Measurements from ENCODE around the gene EGR2. TPM values are rescaled to one million over a fixed set of nuclear protein-coding genes. Genes with fewer than 3 reads are reported as not detected.

The EGR2 gene
- total and polyA plus RNA-seq, 10 of the 15 experiments (the other 5 are each of a cell fraction or from before 2014, with no cell fraction given) = 8.3 to 56.5 (median 16.2) TPM

DNA sequence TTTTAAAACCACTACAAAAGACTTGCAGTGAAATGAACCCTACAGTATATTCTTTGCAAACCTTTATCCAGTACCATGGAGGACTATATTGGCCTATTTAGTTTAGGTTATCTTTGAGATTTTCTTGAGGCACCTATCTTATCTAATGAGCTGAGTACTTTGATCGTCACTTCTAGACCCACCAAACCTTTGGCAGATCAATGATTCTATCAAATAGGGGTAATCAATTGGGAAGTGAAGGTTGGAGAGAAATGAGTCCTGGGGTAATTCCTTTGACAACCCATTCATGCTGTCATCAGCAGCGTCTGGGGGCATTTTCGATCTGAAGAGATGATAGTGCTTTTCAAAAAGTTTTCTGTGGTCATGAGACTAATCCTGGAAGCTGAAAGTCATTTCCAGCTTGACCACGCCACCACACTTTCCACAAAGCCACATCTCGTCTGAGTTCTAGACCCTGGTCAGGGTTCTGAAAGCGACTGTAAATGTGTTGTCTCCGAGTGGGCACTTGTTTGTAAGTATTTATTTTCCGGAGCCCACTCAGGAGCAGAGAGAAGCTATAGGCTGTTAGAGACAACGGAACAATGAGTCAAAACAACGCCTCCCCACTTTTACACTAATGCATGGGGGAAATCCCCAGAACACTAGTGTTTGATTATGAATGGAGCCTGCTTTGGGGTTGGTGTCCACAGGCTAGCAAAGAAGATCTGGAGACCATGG lies 4.8 kb downstream of the EGR2 start (continued):
- TF ChIP-seq, protein P1, sequence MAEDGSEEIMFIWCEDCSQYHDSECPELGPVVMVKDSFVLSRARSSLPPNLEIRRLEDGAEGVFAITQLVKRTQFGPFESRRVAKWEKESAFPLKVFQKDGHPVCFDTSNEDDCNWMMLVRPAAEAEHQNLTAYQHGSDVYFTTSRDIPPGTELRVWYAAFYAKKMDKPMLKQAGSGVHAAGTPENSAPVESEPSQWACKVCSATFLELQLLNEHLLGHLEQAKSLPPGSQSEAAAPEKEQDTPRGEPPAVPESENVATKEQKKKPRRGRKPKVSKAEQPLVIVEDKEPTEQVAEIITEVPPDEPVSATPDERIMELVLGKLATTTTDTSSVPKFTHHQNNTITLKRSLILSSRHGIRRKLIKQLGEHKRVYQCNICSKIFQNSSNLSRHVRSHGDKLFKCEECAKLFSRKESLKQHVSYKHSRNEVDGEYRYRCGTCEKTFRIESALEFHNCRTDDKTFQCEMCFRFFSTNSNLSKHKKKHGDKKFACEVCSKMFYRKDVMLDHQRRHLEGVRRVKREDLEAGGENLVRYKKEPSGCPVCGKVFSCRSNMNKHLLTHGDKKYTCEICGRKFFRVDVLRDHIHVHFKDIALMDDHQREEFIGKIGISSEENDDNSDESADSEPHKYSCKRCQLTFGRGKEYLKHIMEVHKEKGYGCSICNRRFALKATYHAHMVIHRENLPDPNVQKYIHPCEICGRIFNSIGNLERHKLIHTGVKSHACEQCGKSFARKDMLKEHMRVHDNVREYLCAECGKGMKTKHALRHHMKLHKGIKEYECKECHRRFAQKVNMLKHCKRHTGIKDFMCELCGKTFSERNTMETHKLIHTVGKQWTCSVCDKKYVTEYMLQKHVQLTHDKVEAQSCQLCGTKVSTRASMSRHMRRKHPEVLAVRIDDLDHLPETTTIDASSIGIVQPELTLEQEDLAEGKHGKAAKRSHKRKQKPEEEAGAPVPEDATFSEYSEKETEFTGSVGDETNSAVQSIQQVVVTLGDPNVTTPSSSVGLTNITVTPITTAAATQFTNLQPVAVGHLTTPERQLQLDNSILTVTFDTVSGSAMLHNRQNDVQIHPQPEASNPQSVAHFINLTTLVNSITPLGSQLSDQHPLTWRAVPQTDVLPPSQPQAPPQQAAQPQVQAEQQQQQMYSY (CRISPR knock-in tag; IDR thresholded peaks at IDR 0.05) = no peak
- no peak for TF ChIP-seq KLF5 (IDR thresholded peaks at IDR 0.05; ENCODE audit: partially characterized antibody)
- TF ChIP-seq BRCA1 (IDR thresholded peaks at IDR 0.05; ENCODE audit: low read depth, low read length) = no peak
- peak; percentile 72 for TF ChIP-seq CREB1 (IDR thresholded peaks at IDR 0.05; ENCODE audit: low read depth)
- TF ChIP-seq, protein P2, sequence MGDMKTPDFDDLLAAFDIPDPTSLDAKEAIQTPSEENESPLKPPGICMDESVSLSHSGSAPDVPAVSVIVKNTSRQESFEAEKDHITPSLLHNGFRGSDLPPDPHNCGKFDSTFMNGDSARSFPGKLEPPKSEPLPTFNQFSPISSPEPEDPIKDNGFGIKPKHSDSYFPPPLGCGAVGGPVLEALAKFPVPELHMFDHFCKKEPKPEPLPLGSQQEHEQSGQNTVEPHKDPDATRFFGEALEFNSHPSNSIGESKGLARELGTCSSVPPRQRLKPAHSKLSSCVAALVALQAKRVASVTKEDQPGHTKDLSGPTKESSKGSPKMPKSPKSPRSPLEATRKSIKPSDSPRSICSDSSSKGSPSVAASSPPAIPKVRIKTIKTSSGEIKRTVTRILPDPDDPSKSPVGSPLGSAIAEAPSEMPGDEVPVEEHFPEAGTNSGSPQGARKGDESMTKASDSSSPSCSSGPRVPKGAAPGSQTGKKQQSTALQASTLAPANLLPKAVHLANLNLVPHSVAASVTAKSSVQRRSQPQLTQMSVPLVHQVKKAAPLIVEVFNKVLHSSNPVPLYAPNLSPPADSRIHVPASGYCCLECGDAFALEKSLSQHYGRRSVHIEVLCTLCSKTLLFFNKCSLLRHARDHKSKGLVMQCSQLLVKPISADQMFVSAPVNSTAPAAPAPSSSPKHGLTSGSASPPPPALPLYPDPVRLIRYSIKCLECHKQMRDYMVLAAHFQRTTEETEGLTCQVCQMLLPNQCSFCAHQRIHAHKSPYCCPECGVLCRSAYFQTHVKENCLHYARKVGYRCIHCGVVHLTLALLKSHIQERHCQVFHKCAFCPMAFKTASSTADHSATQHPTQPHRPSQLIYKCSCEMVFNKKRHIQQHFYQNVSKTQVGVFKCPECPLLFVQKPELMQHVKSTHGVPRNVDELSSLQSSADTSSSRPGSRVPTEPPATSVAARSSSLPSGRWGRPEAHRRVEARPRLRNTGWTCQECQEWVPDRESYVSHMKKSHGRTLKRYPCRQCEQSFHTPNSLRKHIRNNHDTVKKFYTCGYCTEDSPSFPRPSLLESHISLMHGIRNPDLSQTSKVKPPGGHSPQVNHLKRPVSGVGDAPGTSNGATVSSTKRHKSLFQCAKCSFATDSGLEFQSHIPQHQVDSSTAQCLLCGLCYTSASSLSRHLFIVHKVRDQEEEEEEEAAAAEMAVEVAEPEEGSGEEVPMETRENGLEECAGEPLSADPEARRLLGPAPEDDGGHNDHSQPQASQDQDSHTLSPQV (IDR thresholded peaks at IDR 0.05) = no peak
- TF ChIP-seq NR2F1 (conservative IDR thresholded peaks at IDR 0.05) = peak; percentile 81
- TF ChIP-seq FOS (IDR thresholded peaks at IDR 0.05; ENCODE audit: borderline replicate concordance, extremely low read depth, insufficient read length) = no peak
- no peak for TF ChIP-seq HDAC2 (IDR thresholded peaks at IDR 0.05)
- peak; percentile 98 for TF ChIP-seq BCL11A (IDR thresholded peaks at IDR 0.05; ENCODE audit: low read depth, low read length)
- no peak for TF ChIP-seq ZNF207 (IDR thresholded peaks at IDR 0.05; ENCODE audit: borderline replicate concordance)
- TF ChIP-seq, protein P3, sequence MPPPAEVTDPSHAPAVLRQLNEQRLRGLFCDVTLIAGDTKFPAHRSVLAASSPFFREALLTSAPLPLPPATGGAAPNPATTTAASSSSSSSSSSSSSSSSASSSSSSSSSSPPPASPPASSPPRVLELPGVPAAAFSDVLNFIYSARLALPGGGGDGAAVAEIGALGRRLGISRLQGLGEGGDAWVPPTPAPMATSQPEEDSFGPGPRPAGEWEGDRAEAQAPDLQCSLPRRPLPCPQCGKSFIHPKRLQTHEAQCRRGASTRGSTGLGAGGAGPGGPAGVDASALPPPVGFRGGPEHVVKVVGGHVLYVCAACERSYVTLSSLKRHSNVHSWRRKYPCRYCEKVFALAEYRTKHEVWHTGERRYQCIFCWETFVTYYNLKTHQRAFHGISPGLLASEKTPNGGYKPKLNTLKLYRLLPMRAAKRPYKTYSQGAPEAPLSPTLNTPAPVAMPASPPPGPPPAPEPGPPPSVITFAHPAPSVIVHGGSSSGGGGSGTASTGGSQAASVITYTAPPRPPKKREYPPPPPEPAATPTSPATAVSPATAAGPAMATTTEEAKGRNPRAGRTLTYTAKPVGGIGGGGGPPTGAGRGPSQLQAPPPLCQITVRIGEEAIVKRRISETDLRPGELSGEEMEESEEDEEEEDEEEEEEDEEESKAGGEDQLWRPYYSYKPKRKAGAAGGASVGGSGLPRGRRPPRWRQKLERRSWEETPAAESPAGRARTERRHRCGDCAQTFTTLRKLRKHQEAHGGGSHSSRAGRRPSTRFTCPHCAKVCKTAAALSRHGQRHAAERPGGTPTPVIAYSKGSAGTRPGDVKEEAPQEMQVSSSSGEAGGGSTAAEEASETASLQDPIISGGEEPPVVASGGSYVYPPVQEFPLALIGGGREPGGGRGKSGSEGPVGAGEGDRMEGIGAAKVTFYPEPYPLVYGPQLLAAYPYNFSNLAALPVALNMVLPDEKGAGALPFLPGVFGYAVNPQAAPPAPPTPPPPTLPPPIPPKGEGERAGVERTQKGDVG (CRISPR knock-in tag; IDR thresholded peaks at IDR 0.05) = no peak
- TF ChIP-seq, protein P4, sequence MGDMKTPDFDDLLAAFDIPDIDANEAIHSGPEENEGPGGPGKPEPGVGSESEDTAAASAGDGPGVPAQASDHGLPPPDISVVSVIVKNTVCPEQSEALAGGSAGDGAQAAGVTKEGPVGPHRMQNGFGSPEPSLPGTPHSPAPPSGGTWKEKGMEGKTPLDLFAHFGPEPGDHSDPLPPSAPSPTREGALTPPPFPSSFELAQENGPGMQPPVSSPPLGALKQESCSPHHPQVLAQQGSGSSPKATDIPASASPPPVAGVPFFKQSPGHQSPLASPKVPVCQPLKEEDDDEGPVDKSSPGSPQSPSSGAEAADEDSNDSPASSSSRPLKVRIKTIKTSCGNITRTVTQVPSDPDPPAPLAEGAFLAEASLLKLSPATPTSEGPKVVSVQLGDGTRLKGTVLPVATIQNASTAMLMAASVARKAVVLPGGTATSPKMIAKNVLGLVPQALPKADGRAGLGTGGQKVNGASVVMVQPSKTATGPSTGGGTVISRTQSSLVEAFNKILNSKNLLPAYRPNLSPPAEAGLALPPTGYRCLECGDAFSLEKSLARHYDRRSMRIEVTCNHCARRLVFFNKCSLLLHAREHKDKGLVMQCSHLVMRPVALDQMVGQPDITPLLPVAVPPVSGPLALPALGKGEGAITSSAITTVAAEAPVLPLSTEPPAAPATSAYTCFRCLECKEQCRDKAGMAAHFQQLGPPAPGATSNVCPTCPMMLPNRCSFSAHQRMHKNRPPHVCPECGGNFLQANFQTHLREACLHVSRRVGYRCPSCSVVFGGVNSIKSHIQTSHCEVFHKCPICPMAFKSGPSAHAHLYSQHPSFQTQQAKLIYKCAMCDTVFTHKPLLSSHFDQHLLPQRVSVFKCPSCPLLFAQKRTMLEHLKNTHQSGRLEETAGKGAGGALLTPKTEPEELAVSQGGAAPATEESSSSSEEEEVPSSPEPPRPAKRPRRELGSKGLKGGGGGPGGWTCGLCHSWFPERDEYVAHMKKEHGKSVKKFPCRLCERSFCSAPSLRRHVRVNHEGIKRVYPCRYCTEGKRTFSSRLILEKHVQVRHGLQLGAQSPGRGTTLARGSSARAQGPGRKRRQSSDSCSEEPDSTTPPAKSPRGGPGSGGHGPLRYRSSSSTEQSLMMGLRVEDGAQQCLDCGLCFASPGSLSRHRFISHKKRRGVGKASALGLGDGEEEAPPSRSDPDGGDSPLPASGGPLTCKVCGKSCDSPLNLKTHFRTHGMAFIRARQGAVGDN (IDR thresholded peaks at IDR 0.05) = no peak
- TF ChIP-seq MXI1 (IDR thresholded peaks at IDR 0.05; ENCODE audit: low read depth, low read length) = no peak

All from GM12878 (cell line).